GM19395 (cell line): Measurements from ENCODE around the gene LRRC17.

ENCODE experiments used
- ATAC-seq: cut with Tn5 transposase; IDR thresholded peaks from one replicate; pipeline ENCODE4 v1.9.1; 2021; ENCODE audit warnings: mild to moderate bottlenecking, moderate library complexity; ENCODE audit not compliant: unreplicated experiment

Gene LRRC17, protein sequence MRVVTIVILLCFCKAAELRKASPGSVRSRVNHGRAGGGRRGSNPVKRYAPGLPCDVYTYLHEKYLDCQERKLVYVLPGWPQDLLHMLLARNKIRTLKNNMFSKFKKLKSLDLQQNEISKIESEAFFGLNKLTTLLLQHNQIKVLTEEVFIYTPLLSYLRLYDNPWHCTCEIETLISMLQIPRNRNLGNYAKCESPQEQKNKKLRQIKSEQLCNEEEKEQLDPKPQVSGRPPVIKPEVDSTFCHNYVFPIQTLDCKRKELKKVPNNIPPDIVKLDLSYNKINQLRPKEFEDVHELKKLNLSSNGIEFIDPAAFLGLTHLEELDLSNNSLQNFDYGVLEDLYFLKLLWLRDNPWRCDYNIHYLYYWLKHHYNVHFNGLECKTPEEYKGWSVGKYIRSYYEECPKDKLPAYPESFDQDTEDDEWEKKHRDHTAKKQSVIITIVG

DNA sequence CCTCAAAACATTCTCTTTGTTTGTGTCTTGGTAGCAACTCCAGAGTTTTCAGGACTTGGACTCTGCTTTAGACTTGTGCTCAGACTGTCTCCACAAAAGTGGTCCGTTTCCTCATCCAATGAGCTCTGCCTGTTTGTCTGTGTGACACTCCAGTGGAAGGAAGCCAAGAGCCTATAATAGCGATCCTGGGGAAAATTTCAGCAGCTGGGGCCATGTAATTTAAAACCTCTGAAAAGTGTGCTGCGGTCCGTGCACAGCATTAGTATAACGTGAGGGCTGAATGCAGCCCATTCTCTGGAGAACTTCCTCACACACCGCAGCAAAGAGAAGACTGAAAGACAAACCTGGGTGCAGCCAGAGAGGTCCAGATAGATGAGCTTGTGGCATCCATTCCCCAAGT lies at the start of gene LRRC17:
LRRC17 (plus strand) TSS at position 259 of the 400 bp plus-strand sequence. CDS start 20,914 bp downstream, outside the sequence.
- no peak for ATAC-seq

DNA sequence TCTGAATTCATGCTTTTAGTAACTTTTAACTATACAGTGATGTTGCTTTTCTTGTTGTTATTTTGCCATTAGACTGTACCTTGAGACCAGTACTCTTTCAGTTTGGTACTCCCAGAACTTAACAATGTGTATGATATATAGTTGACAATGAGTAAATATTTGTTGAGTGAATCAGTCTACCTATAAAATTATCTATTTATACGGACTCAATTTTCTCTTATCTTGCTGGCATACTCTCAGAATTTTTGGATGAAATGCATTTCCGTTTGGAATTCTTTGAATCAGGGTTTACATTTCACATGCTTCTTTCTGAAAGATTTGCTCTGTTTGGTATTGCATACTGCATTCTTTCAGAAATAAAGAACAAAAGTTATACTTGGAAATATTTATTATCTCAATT lies 47.8 kb upstream of the LRRC17 start:
- ATAC-seq: no peak

DNA sequence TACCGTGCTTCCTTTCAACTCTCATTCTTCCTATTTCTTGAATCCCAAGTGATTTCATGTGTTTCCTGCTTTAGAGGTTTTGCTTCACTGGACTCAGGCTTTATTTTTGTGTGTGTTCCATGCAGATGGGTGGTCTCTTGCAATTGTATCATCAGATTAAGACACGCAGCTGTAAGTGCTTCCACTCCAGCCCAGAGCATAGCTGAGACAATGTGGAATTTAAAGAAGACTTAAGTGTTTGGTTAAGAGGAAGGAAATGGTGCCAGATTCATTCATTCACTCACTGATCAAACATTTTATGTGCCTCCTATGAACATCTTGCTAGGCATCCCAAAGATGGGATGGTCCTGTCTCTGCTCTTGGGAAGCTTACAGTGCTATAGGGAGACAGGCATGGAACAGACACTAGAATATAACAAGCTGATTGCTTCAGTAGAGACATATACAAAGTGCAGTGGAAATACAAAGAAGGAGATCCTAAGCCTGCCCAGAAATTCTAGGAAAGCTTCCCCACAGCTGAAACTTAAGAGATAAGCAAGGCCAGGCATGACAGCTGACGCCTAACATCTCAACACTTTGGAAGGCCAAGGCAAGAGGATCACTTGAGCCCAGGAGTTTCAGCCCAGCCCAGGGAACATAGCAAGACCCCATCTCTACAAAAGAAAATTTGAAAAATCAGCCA lies 46.1 kb upstream of the LRRC17 start:
- no peak for ATAC-seq

DNA sequence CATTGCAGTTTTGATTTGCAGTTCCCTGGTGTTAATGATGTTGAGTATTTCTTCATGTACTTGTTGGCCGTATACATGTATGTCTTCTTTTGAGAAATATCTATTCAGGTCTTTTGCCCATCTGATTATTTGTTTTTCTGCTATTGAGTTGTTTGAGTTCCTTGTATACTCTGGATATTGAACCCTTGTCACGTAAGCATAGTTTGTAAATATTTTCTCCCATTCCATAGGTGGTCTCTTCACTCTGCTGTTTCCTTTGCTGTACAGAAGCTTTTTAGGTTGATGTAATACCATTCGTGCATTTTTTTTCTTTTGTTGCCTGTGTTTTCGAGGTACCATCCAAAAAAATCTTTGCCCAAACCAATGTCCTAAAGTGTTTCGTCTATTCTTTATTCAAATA lies 43.6 kb upstream of the LRRC17 start:
- ATAC-seq: no peak

DNA sequence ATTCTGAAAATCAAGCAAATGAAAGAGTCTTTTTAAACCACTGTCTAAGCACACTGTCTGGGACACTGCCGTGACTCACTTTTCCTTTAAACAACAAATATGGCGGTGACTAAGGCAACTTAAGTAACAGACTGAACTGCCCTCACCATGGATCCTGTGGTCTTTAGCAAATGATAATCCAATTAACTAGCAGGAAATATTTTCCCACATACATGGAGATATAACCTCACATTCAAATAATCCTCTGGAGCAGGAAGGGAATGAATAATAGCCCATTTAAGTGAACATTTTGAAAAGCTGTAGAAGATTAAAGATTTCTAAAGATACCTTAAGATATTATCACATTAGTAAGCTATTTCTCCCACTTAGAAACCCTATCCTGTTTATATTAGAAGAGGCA lies 40.3 kb upstream of the LRRC17 start:
- ATAC-seq: no peak

DNA sequence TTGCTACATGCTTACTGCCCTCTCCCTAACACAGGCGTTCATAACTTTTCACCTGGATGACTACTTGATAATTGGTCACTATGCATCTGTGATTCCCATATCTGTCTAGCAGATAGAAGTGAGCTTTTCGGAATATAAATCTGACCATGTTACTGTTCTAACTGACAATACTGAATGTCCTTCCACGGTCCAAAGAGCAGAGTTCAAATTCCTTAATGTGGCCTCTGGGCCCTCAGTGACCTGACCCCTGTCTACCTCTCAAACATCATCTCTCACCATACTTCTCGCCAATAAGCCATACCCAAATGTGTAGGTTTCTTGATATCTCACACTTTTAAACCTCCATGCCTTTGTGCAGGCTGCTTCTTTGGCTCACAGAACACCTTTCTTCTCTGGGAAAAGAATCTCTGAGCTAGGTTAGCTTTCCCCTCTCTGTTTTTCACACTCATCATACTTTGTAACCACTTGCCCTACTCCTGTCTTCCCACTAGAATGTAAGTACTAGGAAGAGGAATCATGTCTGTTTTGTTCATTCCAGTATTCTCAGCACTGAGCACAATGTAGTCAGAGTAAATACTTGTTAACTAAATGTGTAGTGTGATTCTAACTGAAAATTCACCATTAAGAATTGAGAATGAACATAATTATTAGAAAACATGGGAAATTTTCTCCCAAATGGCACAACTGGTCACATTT lies 39.2 kb upstream of the LRRC17 start:
- ATAC-seq: peak; percentile 46

DNA sequence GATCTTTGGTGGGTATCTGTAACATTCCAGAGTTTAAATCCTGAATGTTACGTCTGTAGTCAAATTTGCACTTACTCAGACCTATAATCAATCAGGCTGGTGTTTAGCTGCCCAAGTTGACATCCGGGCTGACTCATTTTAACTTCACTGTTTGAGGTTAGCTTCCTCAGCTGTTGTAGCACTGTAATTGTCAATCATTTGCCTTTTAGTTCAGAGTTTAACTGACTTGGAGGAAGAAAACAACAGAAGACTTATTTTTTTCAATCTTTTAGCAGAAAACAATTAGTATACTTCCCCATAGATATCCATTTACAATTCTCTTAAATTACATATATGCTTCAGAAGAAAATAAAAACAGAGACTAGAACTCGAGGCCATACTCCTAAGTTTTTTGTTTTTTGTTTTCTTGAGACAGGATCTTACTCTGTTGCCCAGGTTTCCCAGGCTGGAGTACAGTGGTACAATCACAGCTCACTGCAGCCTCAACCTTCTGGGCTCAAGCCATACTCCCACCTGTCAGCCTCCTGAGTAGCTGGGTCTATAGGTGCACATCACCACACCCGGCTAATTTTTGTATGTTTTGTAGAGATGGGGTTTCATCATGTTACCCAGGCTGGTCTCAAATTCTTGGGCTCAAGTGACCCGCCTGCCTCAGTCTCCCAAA lies 38.5 kb upstream of the LRRC17 start:
- ATAC-seq: peak; percentile 100

DNA sequence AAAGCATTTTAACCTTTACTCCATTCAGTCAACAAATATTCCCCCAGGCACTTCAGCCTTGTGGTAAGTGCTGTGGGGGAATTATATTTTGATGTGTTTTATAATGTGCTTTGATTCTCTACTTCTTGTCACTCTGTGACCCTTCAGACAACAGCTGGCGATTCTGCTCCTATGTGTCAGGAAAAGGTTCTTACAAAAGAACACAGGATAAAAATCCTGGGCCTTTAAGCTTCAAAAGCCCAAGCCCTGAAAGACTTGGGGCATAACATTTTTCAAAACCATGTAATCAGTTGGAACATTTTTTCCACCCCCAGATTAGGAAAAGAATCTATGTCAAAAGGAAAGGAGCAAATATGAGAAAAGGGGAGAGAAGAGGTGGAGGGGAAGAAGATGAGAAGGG lies 37.8 kb upstream of the LRRC17 start:
- ATAC-seq: no peak

DNA sequence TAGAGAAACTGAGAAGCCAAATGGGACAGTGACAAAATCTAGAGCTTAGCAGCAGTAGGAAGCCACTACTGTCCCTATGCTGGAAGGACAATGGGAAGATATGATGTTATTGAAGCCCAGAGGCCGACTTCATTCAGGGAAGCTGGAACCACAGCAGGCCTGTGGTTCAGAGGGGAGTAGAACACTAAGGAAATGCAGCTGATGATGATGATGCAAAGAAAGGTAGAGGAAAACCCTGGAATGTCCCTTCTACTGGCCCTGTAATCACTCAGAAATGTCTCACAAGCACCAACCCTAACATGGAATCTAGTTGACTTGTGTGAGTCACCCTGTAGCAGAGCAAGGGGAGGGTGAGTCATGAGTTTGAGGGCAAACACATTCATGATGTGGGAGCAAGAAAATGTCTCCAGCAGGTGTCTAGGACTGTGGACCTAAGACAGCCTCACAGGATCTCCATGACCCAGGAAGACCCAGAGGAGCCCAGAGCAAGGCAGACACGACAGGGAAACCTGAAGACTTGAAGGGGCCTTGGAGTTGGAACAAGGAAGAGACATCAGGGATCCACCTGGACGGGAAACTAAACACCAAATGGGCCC lies 37.0 kb upstream of the LRRC17 start:
- ATAC-seq: no peak

DNA sequence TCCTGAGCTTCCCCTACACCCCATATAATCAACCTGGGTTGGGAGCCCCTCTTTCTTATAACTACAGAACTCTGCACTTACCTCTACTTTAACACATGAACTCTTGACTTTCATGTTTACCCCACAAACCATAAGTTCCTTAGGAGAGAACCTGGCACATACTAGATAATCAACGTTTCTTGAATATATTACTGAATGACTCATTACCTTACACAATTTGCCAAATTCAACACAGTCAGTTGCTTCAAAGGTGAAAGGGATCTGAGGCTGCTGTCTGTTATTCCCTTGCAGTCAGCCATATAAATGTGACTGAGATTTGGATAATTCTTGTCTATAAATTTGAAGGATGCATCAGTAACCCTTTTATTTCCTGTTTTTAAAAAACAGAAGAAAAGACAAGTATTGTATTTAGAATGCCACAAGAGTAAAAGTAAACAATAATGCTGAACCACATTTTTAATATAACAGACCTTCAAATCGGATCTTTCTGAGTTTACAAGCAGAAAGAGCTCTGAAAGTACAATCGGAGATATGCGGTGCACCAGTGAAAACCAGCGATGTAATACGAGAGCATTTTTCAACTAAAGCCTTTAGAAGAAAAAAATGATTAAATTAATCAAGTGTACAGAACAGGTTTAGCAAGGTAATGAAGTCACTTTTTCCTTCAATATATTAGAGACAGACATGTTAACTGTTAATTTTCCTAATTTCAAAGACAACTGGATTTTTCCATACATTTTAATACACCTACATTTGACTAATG lies 29.5 kb upstream of the LRRC17 start:
- ATAC-seq: no peak

DNA sequence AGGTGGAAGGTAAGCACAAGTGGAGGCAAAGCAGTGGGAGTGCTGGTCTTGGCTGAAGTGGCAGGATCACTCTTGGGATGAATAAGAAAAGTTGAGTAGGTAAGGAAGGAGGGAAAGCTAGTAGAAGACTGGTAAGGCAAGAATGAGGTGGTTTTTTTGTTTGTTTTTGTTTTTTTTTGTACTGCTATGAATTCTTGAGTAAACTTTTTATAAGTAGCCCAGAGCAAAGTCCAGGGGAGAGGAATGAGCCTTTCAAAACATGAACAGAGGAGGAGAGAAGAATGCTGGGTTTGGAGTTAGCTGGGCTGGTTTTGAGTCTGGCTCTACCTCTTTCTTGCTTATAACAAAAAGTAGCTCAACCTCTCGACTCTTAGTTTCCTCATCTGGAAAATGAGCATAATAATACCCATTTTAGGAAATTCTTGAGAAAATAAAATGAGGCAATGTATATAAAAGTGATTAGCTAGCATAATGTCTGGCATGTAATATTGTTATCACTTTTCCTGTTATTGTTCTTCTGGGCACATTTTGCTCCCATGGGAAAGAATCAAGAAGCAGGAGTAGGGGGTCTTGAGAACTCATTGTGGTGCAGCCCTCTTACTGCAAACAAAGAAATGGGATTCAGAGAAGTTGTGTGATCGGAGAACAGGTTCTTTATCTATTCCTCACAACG lies 24.1 kb upstream of the LRRC17 start:
- ATAC-seq: no peak

DNA sequence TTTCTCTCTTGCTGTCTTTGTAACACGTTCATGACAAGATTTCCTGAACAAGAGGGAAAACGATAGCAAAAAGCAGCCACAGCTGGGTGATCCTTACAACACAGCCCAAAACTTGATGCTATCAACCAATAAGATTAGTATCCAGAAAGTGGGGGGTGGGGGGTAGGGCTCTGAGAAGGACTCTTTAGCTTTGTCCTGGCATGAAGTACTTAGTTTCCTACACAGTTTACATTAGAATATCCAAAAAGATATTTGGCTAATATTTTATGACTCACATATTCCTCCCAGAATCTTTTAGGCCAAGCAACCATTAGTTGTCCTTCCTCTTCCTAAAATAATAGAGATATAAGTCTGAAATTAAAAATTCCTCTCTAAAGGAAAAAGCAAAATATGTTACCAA lies 22.9 kb upstream of the LRRC17 start:
- no peak for ATAC-seq

DNA sequence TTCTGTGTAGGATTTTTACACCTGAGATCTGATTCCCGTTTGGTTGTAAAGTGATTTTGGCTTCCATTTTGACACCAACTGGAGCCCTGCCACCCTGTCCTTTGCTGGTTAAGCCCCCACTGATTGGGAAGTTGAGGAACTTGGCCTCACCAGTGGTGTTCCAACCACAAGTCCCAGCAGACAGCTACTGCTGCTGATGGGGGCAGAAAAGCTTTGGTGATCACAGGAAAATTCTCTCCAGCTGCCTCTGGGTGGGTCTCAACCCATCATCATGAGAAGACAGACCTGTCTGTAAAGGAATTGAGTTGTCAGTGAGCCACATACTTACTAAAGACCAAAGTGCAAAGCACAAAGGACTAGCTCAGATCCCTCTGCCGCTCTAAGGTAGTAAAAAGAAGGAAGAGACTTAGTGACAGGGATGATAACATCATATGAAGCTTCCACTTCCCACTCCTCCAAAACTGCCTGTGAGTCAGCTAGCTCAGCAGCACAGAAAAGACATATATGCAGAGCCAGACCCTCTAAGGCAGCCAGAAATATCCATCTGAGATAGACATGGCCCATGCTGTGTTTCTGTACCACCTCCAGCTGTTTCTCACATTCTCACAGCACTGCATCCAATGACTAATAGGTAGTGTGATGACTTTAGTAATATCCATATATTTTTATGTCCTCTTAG lies 22.4 kb upstream of the LRRC17 start:
- ATAC-seq: no peak

DNA sequence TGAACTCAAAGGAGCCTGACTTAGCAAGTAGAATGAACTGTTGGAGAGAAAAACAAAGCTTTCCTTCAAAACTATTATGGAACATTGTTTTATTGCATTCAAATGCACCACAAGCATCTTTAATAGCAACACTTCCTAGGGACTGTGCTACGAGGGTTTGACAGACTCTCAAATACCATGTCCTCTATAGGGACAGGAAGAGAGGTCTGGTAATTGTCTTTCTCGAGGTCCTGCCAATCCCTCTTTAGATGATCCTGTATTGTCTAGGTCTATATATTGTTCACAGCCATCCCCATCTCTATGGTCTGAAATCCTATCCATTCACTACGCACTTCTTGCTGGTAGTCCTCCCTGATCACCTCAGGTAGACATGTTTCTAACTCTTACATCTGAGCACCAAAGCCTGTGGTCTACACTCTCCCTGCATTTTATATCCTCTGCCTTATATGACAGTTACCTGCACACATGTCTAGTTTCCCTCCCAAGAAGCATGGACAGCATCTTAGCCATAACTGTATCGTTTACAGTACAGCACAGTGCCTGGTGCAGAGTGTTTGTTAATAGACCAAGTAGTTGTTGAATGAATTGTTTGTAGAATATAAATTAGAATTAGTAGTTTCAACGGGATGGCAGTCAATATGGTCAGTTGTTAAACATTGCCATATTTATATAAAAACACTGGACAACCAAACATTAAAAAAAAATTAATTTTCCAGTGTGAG lies 21.7 kb upstream of the LRRC17 start:
- ATAC-seq: no peak

DNA sequence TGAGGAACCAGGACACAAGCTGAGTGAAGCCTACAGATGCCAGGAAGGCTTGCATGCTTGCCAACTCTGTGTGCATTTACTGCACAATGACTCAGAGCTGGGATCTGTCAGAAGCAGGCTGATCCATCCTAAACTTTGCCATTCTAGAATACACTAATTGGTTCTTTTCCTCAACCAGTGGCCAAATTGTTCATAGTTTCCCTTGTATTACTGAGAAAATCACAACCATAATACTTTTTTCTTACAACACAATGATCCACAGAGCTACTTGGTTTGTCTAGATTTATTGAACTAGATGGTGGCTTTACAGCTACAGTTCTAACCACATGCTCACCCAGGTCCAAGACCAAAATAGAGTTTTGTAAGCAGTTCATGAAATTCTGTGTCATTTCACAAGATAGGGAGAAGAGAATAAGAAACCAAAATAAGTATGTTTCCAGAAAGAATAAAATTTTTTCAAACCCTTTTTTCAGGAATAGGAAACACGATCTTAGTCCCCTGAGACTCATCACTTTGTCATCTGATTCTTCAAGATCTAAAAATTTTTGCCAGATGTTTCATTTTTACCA lies 21.0 kb upstream of the LRRC17 start:
- no peak for ATAC-seq

DNA sequence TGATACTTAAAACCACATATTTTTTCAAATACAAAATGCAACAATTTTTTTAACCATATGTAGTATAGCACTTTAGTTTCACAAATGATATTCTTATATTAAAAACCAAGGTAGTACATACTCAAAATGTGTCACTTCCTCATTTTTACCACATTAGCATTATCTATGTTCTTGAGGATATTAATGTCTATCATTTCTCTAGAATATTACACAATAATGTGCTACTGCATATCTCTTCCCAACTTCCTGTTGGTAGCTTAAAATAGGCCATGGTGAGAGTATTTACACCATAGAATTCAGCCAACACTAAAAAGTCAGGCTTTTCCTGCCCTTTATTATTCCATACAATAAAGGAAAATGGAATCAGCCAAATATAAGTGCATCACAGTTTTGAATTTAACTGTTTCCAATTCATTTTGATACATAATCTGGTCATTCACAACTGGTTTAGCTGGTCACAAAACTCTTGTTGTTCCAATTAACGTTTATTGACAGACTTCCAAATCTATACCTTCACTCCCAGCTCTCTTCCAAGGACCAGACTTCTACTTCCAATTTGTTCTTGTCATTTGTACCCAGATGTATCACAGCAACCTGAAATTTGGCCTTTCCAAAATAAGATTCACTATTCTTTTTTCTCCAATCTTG lies 20.0 kb upstream of the LRRC17 start:
- ATAC-seq: no peak

DNA sequence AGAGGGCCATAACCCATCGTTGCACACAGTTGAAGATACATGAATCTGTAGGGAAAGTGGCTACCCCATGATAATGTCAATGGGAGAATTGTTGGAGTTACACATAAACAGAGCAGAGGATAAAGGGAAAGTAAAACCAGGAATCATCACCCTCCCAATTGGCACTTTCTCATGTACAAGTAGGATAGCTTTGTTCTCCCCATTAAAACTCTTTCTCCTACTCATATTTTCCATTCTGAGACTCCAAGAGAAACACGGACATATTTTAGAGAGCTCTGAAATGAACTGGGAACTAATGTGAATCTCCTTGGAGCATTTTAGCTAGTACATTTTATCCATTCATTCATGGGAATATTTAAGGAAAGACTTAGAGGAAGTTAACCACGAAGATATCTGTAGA lies 17.2 kb upstream of the LRRC17 start:
- ATAC-seq: no peak

DNA sequence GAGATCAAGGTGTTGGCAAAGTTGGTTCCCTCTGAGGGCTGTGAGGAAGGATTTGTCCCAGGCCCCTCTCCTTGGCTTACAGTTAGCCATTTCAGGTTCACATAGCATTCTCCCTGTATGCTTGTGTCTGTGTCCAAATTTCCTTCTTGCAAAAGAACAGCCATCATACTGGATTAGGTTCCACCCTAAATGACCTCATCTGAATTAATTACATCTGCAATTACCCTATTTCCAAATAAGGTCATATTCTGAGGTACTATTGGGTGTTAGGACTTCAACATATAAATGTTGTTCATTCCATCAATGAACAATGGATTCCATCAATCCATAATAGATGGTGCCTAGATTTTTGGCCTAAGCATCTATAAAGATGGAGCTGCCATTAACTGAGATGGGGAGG lies 16.2 kb upstream of the LRRC17 start:
- no peak for ATAC-seq
